Thyroid gland (tissue), 4 donors: ENCODE measurements around the gene DCLK3. TPM values are rescaled to one million over a fixed set of nuclear protein-coding genes. Genes with fewer than 3 reads are reported as not detected.

Source experiments
- DNase-seq, 2 donors: peaks; one replicate each; pipeline ENCODE4 v3.0.0-alpha.2; 2019
- H3K27ac ChIP-seq, 3 donors: fragments of 200-600 bp; sonication (generic); 1 replicate in 2 of 3; 2 replicates in 1 of 3; pipeline ENCODE4 v1.5.1; 2016 to 2019; ENCODE audit warnings: mild to moderate bottlenecking in 1 of 3, moderate library complexity in 1 of 3
- H3K27me3 ChIP-seq: fragments of 200-600 bp; sonication (generic); one replicate; pipeline ENCODE4 v1.5.1; 2019
- H3K36me3 ChIP-seq, 2 donors: fragments of 200-600 bp; sonication (generic); one replicate each; pipeline ENCODE4 v1.5.1; 2016 to 2019
- H3K4me1 ChIP-seq, 2 donors: fragments of 200-600 bp; sonication (generic); one replicate each; pipeline ENCODE4 v1.5.1; 2017 to 2019
- H3K4me3 ChIP-seq, 3 donors: fragments of 200-600 bp; sonication (generic); replicated peaks in 1 of 3; 1 replicate in 2 of 3; 2 replicates in 1 of 3; pipeline ENCODE4 v1.5.1; 2016; ENCODE audit warnings: mild to moderate bottlenecking in 1 of 3
- H3K9me3 ChIP-seq: fragments of 200-600 bp; sonication (generic); one replicate; pipeline ENCODE4 v1.5.1; 2017
- POLR2A ChIP-seq, 2 donors: fragments of 450-650 bp; IDR thresholded peaks; one replicate each; pipeline ENCODE4 v1.6.1; 2017; ENCODE audit warnings: antibody characterized with exemption in 2 of 2, mild to moderate bottlenecking in 2 of 2, moderate library complexity in 1 of 2
- WGBS, 2 donors: methylation state at CpG; one replicate each; pipeline ENCODE4 v1.1.5; 2017; 5-methylcytosine and 5-hydroxymethylcytosine counted together
- intact Hi-C: fragments of 100-400 bp; cut with DNase I; formaldehyde crosslinking; loops from one replicate; pipeline ENCODE4 v1.15.1; 2023
- total RNA-seq, 4 donors: library from RNA; depleted of rRNA; stranded (reverse); fragments of >200 nt; gene quantifications; one replicate each; pipeline ENCODE4 v1.2.3, GENCODE V29; 2016
- TF ChIP-seq, protein P1 (sequence below), 6 experiments: fragments of 200-600 bp in 3 of 6; fragments of 450-650 bp in 3 of 6; sonication (generic) in 3 of 6; IDR thresholded peaks; one replicate each; pipeline ENCODE4 v1.5.1; 2016 to 2019; ENCODE audit warnings: antibody characterized with exemption in 6 of 6, mild to moderate bottlenecking in 2 of 6, inconsistent platforms in 1 of 6, moderate library complexity in 1 of 6

The DCLK3 gene
- total RNA-seq, 4 donors from 2014 or later = 0.11 TPM; not detected in 3

DNA sequence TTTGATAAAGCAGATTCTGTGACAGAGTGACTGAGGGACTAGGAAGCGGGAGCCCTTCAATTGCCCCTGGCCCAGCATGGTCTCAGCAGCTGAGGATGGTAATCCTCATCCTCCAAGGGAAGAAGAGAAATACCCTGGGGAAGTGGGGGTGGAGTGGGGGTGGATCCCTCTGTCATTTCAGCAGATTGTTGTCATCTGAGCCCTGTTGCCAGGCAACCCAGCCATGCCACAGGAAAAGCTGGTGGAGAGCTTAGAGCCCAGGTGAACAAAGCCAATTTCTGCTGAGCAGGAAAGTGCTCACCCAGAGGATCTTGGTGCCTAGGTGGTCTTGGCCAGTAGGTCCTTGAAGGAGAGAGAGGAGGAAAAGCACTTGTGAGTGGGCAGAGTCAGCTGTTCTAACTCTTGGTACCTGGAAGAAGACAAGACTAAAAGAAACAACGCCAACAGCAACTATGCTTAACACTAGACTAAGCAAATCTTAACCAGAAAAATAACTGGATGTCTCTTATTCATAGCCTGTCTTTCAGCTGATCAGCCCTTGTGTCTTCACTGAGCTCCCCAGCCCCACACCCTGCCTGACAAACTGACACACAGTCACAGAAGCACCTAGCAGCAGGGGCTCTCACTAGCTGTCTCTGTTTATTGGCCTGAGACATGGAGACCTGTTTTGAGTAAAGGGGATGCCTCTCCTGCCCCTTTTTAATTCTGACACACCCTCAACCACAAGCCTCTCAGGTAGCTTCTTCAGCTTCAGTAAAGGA lies 40.1 kb upstream of the DCLK3 start:
- intact Hi-C loops = no loop called here
- TF ChIP-seq, protein P1, sequence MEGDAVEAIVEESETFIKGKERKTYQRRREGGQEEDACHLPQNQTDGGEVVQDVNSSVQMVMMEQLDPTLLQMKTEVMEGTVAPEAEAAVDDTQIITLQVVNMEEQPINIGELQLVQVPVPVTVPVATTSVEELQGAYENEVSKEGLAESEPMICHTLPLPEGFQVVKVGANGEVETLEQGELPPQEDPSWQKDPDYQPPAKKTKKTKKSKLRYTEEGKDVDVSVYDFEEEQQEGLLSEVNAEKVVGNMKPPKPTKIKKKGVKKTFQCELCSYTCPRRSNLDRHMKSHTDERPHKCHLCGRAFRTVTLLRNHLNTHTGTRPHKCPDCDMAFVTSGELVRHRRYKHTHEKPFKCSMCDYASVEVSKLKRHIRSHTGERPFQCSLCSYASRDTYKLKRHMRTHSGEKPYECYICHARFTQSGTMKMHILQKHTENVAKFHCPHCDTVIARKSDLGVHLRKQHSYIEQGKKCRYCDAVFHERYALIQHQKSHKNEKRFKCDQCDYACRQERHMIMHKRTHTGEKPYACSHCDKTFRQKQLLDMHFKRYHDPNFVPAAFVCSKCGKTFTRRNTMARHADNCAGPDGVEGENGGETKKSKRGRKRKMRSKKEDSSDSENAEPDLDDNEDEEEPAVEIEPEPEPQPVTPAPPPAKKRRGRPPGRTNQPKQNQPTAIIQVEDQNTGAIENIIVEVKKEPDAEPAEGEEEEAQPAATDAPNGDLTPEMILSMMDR (IDR thresholded peaks at IDR 0.05) = no peak
- no peak for TF ChIP-seq POLR2A (IDR thresholded peaks at IDR 0.05)
- Histone ChIP-seq H3K4me3 (no peak overlapping the region), H3K36me3 (no peaks in the 10 kb centered on the region), H3K4me1 (no peaks in the 10 kb centered on the region), H3K9me3 (no peaks in the 10 kb centered on the region), H3K27me3 (no peaks in the 10 kb centered on the region), H3K27ac (no peak overlapping the region)
- WGBS, 2 donors = 69 to 75% methylated on average over 2 of the region's 2 CpGs
- no peak for DNase-seq

DNA sequence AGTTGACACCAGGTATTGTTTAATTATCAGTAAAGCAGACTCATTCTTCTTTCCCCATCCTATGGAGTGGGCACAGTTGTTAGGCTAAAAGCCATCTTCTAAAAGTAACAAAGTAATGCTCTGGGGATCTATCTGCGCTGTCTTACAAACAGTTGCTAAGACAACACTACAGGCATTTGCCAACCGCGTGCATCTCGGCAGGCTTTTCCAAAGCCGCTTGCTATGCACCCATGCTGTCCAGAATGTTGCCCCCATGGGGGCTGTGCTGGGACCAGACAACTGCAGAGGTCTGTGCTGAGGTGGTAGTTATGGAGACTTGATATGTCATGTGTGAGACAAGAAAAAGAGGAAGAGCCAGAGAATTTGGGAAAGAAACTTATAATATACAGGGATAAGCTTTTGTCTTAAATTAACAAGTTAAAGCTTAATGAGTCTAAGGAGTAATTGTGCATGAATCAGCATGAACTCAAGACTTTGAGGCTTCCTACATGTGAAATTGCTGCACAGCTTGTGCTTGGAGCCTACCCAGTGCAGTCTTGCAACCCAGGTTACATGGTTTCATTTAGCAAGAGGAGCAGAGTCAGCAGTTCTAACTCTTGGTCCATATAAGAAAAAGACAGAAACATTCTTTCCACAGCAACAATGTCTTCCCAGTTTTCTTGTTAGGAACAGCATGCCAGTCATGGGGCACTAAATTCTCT lies 38.9 kb upstream of the DCLK3 start:
- H3K27ac ChIP-seq = no peak overlapping the region
- no peaks in the 10 kb centered on the region for H3K9me3 ChIP-seq
- H3K4me1 ChIP-seq = no peaks in the 10 kb centered on the region
- H3K27me3 ChIP-seq = no peaks in the 10 kb centered on the region
- intact Hi-C loops = no loop called here
- TF ChIP-seq, protein P1 (IDR thresholded peaks at IDR 0.05) = no peak
- no peak for TF ChIP-seq POLR2A (IDR thresholded peaks at IDR 0.05)
- no peaks in the 10 kb centered on the region for H3K36me3 ChIP-seq
- H3K4me3 ChIP-seq = no peak overlapping the region
- no peak for DNase-seq
- 90 to 98% methylated on average over 5 of the region's 5 CpGs for WGBS, 2 donors

DNA sequence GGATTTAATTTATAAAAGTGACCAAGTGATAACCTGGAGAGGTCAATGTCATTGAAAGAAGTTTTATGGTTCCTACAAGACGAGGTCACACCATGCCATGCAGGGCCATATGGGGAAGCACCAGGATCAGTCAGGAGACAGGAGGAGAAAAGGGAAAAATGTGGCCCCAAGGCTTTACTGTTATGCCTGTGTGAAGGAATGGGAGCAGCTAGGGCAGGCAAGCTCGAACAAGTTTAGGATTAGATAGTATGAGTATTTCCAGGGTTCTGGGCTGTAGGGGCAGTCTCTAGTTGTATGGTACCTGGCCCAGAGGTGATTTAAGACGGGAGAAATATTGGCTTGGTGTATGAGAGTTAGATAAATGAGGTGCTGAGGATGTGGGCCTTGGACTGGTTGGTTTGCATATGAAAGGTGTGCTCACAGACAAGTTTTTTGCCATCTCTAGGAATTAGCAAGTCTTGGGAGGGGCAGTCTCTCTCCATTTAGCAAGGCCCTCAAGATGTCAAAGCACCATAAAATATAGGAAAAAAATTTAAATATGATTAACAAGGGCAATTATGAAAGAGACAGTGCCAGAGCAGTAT lies 36.3 kb upstream of the DCLK3 start:
- Histone ChIP-seq H3K9me3 (no peaks in the 10 kb centered on the region), H3K4me3 (no peak overlapping the region), H3K4me1 (no peaks in the 10 kb centered on the region), H3K27me3 (no peaks in the 10 kb centered on the region), H3K36me3 (no peaks in the 10 kb centered on the region), H3K27ac (no peak overlapping the region)
- intact Hi-C loops = no loop called here
- DNase-seq = no peak
- 86 to 92% methylated on average over 3 of the region's 3 CpGs for WGBS, 2 donors
- TF ChIP-seq, protein P1 (IDR thresholded peaks at IDR 0.05) = no peak
- TF ChIP-seq POLR2A (IDR thresholded peaks at IDR 0.05) = no peak

DNA sequence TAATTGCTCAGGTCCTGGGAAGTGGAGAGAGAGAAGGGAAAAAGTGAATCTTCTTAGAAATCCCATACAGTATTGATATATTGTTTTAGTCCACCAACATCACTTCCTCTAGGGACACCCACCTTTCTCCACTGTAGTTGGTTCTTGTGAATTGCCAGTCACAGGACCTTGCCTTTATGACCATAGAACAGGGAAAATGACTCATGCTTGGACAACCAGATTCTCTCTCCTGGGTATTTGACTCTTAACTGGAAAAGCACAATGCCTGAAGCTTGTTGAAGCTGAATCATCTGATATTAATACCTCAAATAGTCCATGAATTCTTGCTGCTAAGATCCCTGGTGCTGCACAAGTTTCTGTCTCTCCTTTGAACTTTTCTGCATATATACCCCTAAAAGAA lies 32.5 kb upstream of the DCLK3 start:
- H3K27me3 ChIP-seq = no peaks in the 10 kb centered on the region
- H3K9me3 ChIP-seq = no peaks in the 10 kb centered on the region
- no peaks in the 10 kb centered on the region for H3K36me3 ChIP-seq
- intact Hi-C loops = no loop called here
- H3K4me3 ChIP-seq = no peak overlapping the region
- H3K4me1 ChIP-seq = no peaks in the 10 kb centered on the region
- H3K27ac ChIP-seq = no peak overlapping the region
- TF ChIP-seq POLR2A (IDR thresholded peaks at IDR 0.05) = no peak
- TF ChIP-seq, protein P1 (IDR thresholded peaks at IDR 0.05) = no peak
- DNase-seq = no peak

DNA sequence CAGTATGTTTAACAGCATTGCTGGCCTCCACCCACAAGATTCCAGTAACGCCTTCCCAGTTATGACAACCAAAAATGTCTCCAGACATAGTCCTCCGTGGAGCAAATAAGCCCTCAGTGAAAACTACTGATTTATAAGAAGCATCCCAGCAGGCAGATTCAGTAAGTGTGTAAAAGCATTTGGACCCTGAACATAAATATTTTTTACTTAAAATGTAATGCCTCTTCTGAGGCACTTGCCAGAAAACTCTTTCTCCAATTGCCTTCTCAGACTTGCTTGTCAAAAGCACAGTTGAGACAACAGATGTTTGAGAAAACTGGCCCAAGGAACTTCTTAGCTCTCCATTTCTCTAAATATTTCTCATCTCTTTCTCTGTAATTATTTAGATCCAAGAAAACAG lies 31.8 kb upstream of the DCLK3 start:
- Histone ChIP-seq H3K4me1 (no peaks in the 10 kb centered on the region), H3K27me3 (no peaks in the 10 kb centered on the region), H3K27ac (no peak overlapping the region), H3K4me3 (no peak overlapping the region), H3K9me3 (no peaks in the 10 kb centered on the region), H3K36me3 (no peaks in the 10 kb centered on the region)
- TF ChIP-seq POLR2A (IDR thresholded peaks at IDR 0.05) = no peak
- TF ChIP-seq, protein P1 (IDR thresholded peaks at IDR 0.05) = no peak
- intact Hi-C loops = no loop called here
- DNase-seq = no peak
- 72 to 86% methylated on average over 2 of the region's 2 CpGs for WGBS, 2 donors
